ENCODE results near the gene AFDN. TPM values are rescaled to one million over a fixed set of nuclear protein-coding genes. Genes with fewer than 3 reads are reported as not detected.

The AFDN gene
- total RNA-seq, 4 donors from 2014 or later, result 148 to 371 (median 204) TPM

DNA sequence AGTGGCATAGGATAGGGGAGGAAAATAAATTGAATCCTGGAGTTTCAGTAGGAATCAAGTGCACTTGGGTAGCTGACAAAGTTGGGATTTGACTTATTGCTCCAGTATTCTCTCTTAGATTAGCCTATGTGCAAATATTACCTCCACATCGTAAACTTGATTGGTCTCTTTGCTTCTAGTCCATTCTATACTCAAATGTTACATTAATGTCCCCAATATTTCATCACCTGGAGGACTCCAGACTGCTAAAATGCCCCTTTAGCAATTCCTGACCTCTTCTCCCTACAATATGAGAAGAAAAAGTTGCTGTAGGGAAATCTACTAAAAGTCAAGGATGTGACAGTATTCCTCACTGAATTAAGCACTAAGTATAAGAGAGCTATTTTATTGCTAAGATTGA lies 16.3 kb downstream of the AFDN start:
- 67 to 88% methylated on average over 1 of the region's 1 CpG for WGBS, 2 donors (ENCODE audit: low coverage in 1 of 2)

GRCh38 chr6:167845856-167846255 lies 19.1 kb downstream of the AFDN start:
- in situ Hi-C loops (cut with MboI; ENCODE audit: low pct_ligation_motif_present in 1 of 4, low pct_unique_long_range_greater_than_20kb in 1 of 4, low sequenced_read_pairs in 3 of 4) (no loop called here), intact Hi-C loops (cut with DNase I; ENCODE audit: low total_unique reads) (no loop called here)
- TF ChIP-seq, protein P1, sequence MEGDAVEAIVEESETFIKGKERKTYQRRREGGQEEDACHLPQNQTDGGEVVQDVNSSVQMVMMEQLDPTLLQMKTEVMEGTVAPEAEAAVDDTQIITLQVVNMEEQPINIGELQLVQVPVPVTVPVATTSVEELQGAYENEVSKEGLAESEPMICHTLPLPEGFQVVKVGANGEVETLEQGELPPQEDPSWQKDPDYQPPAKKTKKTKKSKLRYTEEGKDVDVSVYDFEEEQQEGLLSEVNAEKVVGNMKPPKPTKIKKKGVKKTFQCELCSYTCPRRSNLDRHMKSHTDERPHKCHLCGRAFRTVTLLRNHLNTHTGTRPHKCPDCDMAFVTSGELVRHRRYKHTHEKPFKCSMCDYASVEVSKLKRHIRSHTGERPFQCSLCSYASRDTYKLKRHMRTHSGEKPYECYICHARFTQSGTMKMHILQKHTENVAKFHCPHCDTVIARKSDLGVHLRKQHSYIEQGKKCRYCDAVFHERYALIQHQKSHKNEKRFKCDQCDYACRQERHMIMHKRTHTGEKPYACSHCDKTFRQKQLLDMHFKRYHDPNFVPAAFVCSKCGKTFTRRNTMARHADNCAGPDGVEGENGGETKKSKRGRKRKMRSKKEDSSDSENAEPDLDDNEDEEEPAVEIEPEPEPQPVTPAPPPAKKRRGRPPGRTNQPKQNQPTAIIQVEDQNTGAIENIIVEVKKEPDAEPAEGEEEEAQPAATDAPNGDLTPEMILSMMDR (IDR thresholded peaks at IDR 0.05), result no peak
- TF ChIP-seq EP300 (IDR thresholded peaks at IDR 0.05; ENCODE audit: low read depth) (no peak), POLR2A (IDR thresholded peaks at IDR 0.05) (no peak), POLR2AphosphoS5 (IDR thresholded peaks at IDR 0.05) (no peak)
- H3K4me3 ChIP-seq, result no peak overlapping the region
- H3K4me1 ChIP-seq, result peaks cover 0 to 48% (median 13%) of the 10 kb centered on the region in 4 donors
- H3K27ac ChIP-seq, result no peak overlapping the region
- no peaks in the 10 kb centered on the region for H3K9me3 ChIP-seq
- DNase-seq, result no peak
- 88 to 96% methylated on average over 4 of the region's 4 CpGs for WGBS, 2 donors (ENCODE audit: low coverage in 1 of 2)
- no peaks in the 10 kb centered on the region for H3K36me3 ChIP-seq
- H3K27me3 ChIP-seq, result no peaks in the 10 kb centered on the region

More for the DNA sequence above, 16.3 kb downstream of the AFDN start:
- Histone ChIP-seq H3K4me3 (no peak overlapping the region), H3K36me3 (no peaks in the 10 kb centered on the region), H3K9me3 (no peaks in the 10 kb centered on the region), H3K4me1 (peaks cover 0 to 48% (median 14%) of the 10 kb centered on the region in 4 donors), H3K27ac (no peak overlapping the region), H3K27me3 (no peaks in the 10 kb centered on the region)
- TF ChIP-seq POLR2AphosphoS5 (IDR thresholded peaks at IDR 0.05), result no peak
- no peak for TF ChIP-seq EP300 (IDR thresholded peaks at IDR 0.05; ENCODE audit: low read depth)
- TF ChIP-seq, protein P1 (IDR thresholded peaks at IDR 0.05), result no peak
- TF ChIP-seq POLR2A (IDR thresholded peaks at IDR 0.05), result no peak
- in situ Hi-C loops (cut with MboI; ENCODE audit: low pct_ligation_motif_present in 1 of 4, low pct_unique_long_range_greater_than_20kb in 1 of 4, low sequenced_read_pairs in 3 of 4) (no loop called here), intact Hi-C loops (cut with DNase I; ENCODE audit: low total_unique reads) (no loop called here)
- no peak for DNase-seq

DNA sequence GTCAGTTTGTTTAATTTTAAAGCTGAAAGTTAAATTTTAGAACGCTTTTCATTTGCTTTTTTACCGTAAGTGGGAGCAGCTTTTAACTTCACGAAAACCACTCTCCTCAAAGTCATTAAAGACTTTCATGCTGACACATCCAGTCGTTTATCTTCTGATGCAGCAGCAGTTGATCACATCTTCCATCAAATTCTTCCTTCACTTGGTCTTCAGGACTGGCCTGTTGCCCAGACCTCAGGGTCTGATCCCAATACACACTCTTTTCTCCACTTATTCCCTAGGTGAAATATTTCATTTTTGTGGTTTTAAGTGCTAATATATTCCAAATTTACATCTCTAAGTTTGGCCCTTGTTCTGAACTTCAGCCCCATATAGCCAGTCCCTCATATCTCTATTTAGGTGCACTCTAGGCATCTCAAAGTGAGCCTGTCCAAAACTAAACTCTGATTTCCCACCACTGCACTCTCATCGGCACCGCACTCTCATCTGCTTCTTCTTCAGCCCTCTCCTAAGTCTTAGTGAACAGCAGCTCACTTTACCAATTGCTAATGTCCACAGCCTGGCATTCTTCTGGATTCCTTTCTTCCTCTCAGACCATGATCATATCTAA lies 20.4 kb downstream of the AFDN start:
- Histone ChIP-seq H3K36me3 (no peaks in the 10 kb centered on the region), H3K4me3 (no peak overlapping the region), H3K9me3 (no peaks in the 10 kb centered on the region), H3K27me3 (no peaks in the 10 kb centered on the region), H3K27ac (no peak overlapping the region), H3K4me1 (peaks cover 0 to 39% (median 8%) of the 10 kb centered on the region in 4 donors)
- TF ChIP-seq, protein P1 (IDR thresholded peaks at IDR 0.05), result no peak
- TF ChIP-seq POLR2AphosphoS5 (IDR thresholded peaks at IDR 0.05) (no peak), EP300 (IDR thresholded peaks at IDR 0.05; ENCODE audit: low read depth) (no peak), POLR2A (IDR thresholded peaks at IDR 0.05) (no peak)
- 83 to 84% methylated on average over 6 of the region's 6 CpGs for WGBS, 2 donors (ENCODE audit: low coverage in 1 of 2)
- DNase-seq, result no peak
- in situ Hi-C loops (cut with MboI; ENCODE audit: low pct_ligation_motif_present in 1 of 4, low pct_unique_long_range_greater_than_20kb in 1 of 4, low sequenced_read_pairs in 3 of 4), result no loop called here
- intact Hi-C loops (cut with DNase I; ENCODE audit: low total_unique reads), result no loop called here

DNA sequence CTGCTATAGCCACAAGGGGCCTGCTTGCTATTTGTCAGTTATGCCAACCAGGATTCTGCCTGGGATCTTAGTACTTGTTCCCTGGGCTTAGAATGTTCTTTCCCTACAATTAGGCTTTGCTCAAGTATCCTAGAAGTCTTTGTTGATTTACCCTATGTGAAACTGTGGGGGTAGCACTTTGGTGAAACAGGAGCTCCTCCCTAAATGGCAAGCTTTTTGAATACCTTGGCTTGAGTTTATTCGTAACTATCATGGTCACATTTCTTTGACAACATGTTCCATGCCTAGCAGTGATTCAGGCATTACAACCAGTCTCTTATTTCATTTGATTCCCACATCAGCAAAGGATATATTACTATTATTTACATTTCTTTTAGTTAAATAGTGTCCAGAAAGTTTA lies 21.2 kb downstream of the AFDN start:
- Histone ChIP-seq H3K27me3 (no peaks in the 10 kb centered on the region), H3K4me3 (no peak overlapping the region), H3K27ac (no peak overlapping the region), H3K9me3 (no peaks in the 10 kb centered on the region), H3K4me1 (peaks cover 0 to 37% (median 7%) of the 10 kb centered on the region in 4 donors), H3K36me3 (no peaks in the 10 kb centered on the region)
- in situ Hi-C loops (cut with MboI; ENCODE audit: low pct_ligation_motif_present in 1 of 4, low pct_unique_long_range_greater_than_20kb in 1 of 4, low sequenced_read_pairs in 3 of 4) (no loop called here), intact Hi-C loops (cut with DNase I; ENCODE audit: low total_unique reads) (no loop called here)
- WGBS, 2 donors (ENCODE audit: low coverage in 1 of 2), result 90 to 100% methylated on average over 1 of the region's 1 CpG
- TF ChIP-seq POLR2AphosphoS5 (IDR thresholded peaks at IDR 0.05), result no peak
- TF ChIP-seq EP300 (IDR thresholded peaks at IDR 0.05; ENCODE audit: low read depth), result no peak
- no peak for TF ChIP-seq POLR2A (IDR thresholded peaks at IDR 0.05)
- TF ChIP-seq, protein P1 (IDR thresholded peaks at IDR 0.05), result no peak
- no peak for DNase-seq
